SK-N-SH (cell line): Measurements from ENCODE around the gene NKX1-1. TPM values are rescaled to one million over a fixed set of nuclear protein-coding genes. Genes with fewer than 3 reads are reported as not detected.

Experiments used
- CTCF ChIA-PET: fragments of 300-600, 350-600 bp; formaldehyde crosslinking; extraction: SDS; loops from one replicate; lab custom pipeline; 2021; lab: Yijun Ruan, JAX
- POLR2A ChIA-PET: fragments of 350-600 bp; sonication (Branson Sonifier 250); formaldehyde crosslinking; extraction: SDS; loops from one replicate; lab custom pipeline; 2020; ENCODE audit warnings: antibody characterized with exemption, inconsistent platforms; lab: Yijun Ruan, JAX
- DNase-seq: peaks from one replicate; pipeline ENCODE4 v3.0.0; 2012
- H2AFZ ChIP-seq: fragments of 200-600 bp; sonication (generic); 2 replicates; pipeline ENCODE4 v1.8.1; 2016; ENCODE audit warnings: antibody characterized with exemption, mild to moderate bottlenecking, low read depth
- H3F3A ChIP-seq: fragments of 200-600 bp; sonication (generic); replicated peaks from 2 replicates; pipeline ENCODE3; 2016; ENCODE audit warnings: antibody characterized with exemption, mild to moderate bottlenecking; ENCODE audit not compliant: insufficient read depth
- H3K27ac ChIP-seq, 2 experiments: fragments of 200-500 bp in 1 of 2; fragments of 200-600 bp in 1 of 2; sonication (Bioruptor generic) in 1 of 2; sonication (generic), shearing (Covaris generic) in 1 of 2; 2 replicates each; pipeline versions ENCODE4 v1.5.1 to v1.6.1; 2014 to 2016; ENCODE audit warnings: low read depth in 2 of 2, inconsistent platforms in 1 of 2, low read length in 1 of 2, mild to moderate bottlenecking in 1 of 2, mixed read lengths in 1 of 2
- H3K27me3 ChIP-seq: fragments of 200-600 bp; sonication (generic), shearing (Covaris generic); 2 replicates; pipeline ENCODE4 v1.6.1; 2016; ENCODE audit warnings: mixed run types; ENCODE audit not compliant: insufficient read depth
- H3K36me3 ChIP-seq, 2 experiments: fragments of 200-500 bp in 1 of 2; fragments of 200-600 bp in 1 of 2; sonication (Bioruptor generic) in 1 of 2; sonication (generic) in 1 of 2; replicated peaks in 1 of 2; 2 replicates each; pipeline versions ENCODE3 to v1.5.1; 2014 to 2016; ENCODE audit warnings: low read length in 1 of 2, mild to moderate bottlenecking in 1 of 2; ENCODE audit not compliant: insufficient read depth in 2 of 2, control insufficient read depth in 1 of 2
- H3K4me1 ChIP-seq, 2 experiments: fragments of 200-500 bp in 1 of 2; fragments of 200-600 bp in 1 of 2; sonication (Bioruptor generic) in 1 of 2; sonication (generic), shearing (Covaris generic) in 1 of 2; 2 replicates each; pipeline versions ENCODE4 v1.5.1 to v1.6.1; 2014 to 2016; ENCODE audit warnings: low read depth in 1 of 2, low read length in 1 of 2, mixed run types in 1 of 2; ENCODE audit not compliant: insufficient read depth in 2 of 2, control insufficient read depth in 1 of 2
- H3K4me2 ChIP-seq: fragments of 200-600 bp; sonication (generic), shearing (Covaris generic); 2 replicates; pipeline ENCODE4 v1.6.1; 2017; ENCODE audit warnings: mixed run types
- H3K4me3 ChIP-seq, 2 experiments: fragments of 200-500 bp in 1 of 2; fragments of 200-600 bp in 1 of 2; sonication (Bioruptor generic) in 1 of 2; sonication (generic), shearing (Covaris generic) in 1 of 2; 2 replicates each; pipeline versions ENCODE4 v1.5.1 to v1.8.1; 2014 to 2016; ENCODE audit warnings: low read depth in 2 of 2, inconsistent platforms in 1 of 2, low read length in 1 of 2, mild to moderate bottlenecking in 1 of 2, mixed read lengths in 1 of 2, moderate library complexity in 1 of 2
- H3K79me2 ChIP-seq: fragments of 200-600 bp; sonication (generic); 2 replicates; pipeline ENCODE4 v1.8.1; 2017; ENCODE audit warnings: mild to moderate bottlenecking; ENCODE audit not compliant: insufficient read depth
- H3K9ac ChIP-seq: fragments of 200-600 bp; sonication (generic); 2 replicates; pipeline ENCODE4 v1.6.1; 2017; ENCODE audit warnings: mixed run types
- H3K9me2 ChIP-seq: fragments of 200-600 bp; sonication (generic); 2 replicates; pipeline ENCODE4 v1.6.1; 2017; ENCODE audit warnings: mixed run types
- H3K9me3 ChIP-seq: fragments of 200-600 bp; sonication (generic); 2 replicates; pipeline ENCODE4 v1.6.1; 2017; ENCODE audit warnings: mixed run types, mild to moderate bottlenecking, moderate library complexity
- H4K20me1 ChIP-seq: fragments of 200-600 bp; sonication (generic); 2 replicates; pipeline ENCODE4 v1.6.1; 2017; ENCODE audit warnings: mild to moderate bottlenecking, mixed run types; ENCODE audit not compliant: insufficient read depth
- CHD2 ChIP-seq: fragments of 150-350 bp; IDR thresholded peaks from 2 replicates; pipeline ENCODE4 v1.6.1; 2018; ENCODE audit warnings: low read length; ENCODE audit not compliant: partially characterized antibody
- ELF1 ChIP-seq: IDR thresholded peaks from 2 replicates; pipeline ENCODE4 v1.4.0; 2012
- FOSL2 ChIP-seq: IDR thresholded peaks from 2 replicates; pipeline ENCODE4 v1.4.0; 2012; ENCODE audit warnings: low read depth, mild to moderate bottlenecking, moderate library complexity, borderline replicate concordance
- GATA2 ChIP-seq: sonication (generic); formaldehyde crosslinking; IDR thresholded peaks from 2 replicates; pipeline ENCODE4 v1.5.0; 2020; ENCODE audit warnings: mild to moderate bottlenecking, missing genetic modification reagents
- JUND ChIP-seq: IDR thresholded peaks from 2 replicates; pipeline ENCODE4 v1.4.0; 2012
- MXI1 ChIP-seq: IDR thresholded peaks from 2 replicates; pipeline ENCODE4 v1.6.1; 2012; ENCODE audit warnings: mild to moderate bottlenecking, low read depth, low read length, improper control_type of control experiment
- NFIC ChIP-seq: IDR thresholded peaks from 2 replicates; pipeline ENCODE4 v1.4.0; 2012; ENCODE audit warnings: borderline replicate concordance
- RXRA ChIP-seq: IDR thresholded peaks from 2 replicates; pipeline ENCODE4 v1.4.0; 2012; ENCODE audit warnings: low read depth, mild to moderate bottlenecking, borderline replicate concordance
- SMC3 ChIP-seq: IDR thresholded peaks from 2 replicates; pipeline ENCODE4 v1.6.1; 2012; ENCODE audit warnings: low read depth, low read length, improper control_type of control experiment
- TEAD4 ChIP-seq: IDR thresholded peaks from 2 replicates; pipeline ENCODE4 v1.4.0; 2012; ENCODE audit warnings: mild to moderate bottlenecking, borderline replicate concordance; ENCODE audit not compliant: insufficient read depth
- WGBS: methylation state at CpG from one replicate; pipeline ENCODE4 v1.1.6; 2017; ENCODE audit warnings: low lambda C conversion rate; 5-methylcytosine and 5-hydroxymethylcytosine counted together
- polyA plus RNA-seq, 3 experiments: library from polyadenylated mRNA; depleted of rRNA; stranded (reverse); fragments of >200 nt; gene quantifications; 2 replicates each; pipeline ENCODE4 v1.2.3, GENCODE V29; 2012

The NKX1-1 gene
- polyA plus RNA-seq, 1 of the 3 experiments (the other 2 are of a cell fraction): not detected

DNA sequence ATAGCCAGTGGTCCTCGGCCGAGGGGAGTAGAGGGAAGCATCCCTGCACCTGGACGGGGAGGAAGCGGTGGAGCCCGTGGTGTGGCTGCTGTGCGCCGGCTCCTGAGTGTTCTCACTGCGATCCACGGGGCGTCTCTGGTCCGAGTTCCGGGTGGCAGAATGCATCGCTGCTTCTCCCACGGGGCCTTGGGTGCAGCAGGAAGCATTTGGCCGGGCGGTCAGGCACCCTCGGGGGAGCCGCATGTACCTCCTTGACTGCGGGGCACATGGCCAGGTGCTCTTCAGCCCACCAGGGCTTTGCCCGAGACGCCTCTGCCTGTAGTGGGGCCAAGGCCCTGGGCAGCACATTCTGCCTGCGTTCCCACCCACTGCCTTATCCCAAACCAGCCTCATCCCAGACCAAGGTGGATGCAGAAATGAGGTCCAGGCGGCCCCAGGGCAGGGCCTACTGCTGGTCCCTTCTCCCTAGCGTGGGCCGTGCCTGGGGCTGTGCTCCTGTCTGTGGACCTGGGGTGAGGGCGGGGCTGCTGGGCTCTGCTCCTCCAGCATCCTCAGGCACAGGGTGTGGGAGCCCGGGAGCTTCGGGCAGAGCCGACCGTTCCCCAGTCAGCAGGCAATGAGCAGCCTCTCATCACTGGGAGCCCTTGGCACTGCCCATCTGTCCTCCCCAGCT is 27.5 kb downstream of the NKX1-1 start:
- 84% methylated on average over 22 of the region's 30 CpGs for WGBS
- CTCF ChIA-PET: no interaction called here
- H4K20me1 ChIP-seq: no peaks in the 10 kb centered on the region

DNA sequence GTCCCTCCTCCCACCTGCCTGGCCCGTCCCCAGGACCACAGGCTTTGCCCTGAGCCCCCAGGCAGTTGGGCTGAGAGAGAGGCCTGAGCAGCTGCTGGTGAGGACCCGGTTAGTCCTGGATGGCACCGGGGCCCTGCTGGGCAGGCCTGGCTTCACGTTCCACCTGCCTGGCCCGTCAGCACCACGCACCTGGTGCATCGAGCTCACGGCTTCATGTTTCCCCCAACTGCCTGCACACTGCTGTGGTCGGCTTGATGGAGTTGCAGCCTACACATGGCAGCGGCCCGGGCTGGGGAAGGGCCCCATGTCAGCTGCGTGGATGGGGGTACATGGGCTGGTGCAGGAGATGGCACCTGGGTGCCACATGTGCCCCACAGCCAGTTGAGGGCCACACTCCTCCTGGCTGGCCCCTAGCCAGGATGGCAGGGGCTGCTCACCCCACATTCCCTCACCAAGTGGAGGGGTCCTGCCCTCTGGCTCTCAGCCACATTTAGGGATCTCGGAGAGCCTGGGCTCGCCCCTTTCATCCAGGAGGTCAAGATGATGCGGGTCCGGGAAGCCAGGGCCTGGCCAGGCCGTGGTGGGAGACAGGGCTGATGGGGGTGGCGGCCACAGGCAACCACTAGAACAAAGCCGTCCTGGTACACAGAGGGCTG is 28.5 kb downstream of the NKX1-1 start:
- WGBS: 98% methylated on average over 7 of the region's 19 CpGs
- Histone ChIP-seq H3K4me2 (no peak overlapping the region), H3K27me3 (no peaks in the 10 kb centered on the region), H3K36me3 (peaks cover 3 to 46% of the 10 kb centered on the region in 2 experiments), H3K4me3 (no peak overlapping the region), H2AFZ (no peak overlapping the region), H3K9me3 (no peaks in the 10 kb centered on the region), H3K9me2 (no peaks in the 10 kb centered on the region), H3K4me1 (no peaks in the 10 kb centered on the region), H3F3A (no peaks in the 10 kb centered on the region), H3K79me2 (no peaks in the 10 kb centered on the region), H3K9ac (no peak overlapping the region), H3K27ac (no peak overlapping the region), H4K20me1 (no peaks in the 10 kb centered on the region)
- TF ChIP-seq RXRA (no peak), GATA2 (CRISPR knock-in tag) (no peak), MXI1 (no peak)
- no peak for DNase-seq
- ChIA-PET CTCF (interaction anchor here (0.6 to 2.4 kb wide), 3 partner anchors 22 to 1082 kb away, joined by 3 to 5 read pairs (median 4); no protein-coding TSS in a partner anchor), POLR2A (no interaction called here)

More for the DNA sequence above, 27.5 kb downstream of the NKX1-1 start:
- Histone ChIP-seq H3K4me1 (no peaks in the 10 kb centered on the region), H3K79me2 (no peaks in the 10 kb centered on the region), H3K27ac (no peak overlapping the region), H3K27me3 (no peaks in the 10 kb centered on the region), H3K9me2 (no peaks in the 10 kb centered on the region), H3K4me3 (no peak overlapping the region), H3K4me2 (no peak overlapping the region), H3F3A (no peaks in the 10 kb centered on the region), H3K36me3 (peaks cover 0 to 40% of the 10 kb centered on the region in 2 experiments), H3K9ac (no peak overlapping the region), H3K9me3 (no peaks in the 10 kb centered on the region), H2AFZ (no peak overlapping the region)
- no peak for DNase-seq
- TF ChIP-seq SMC3: no peak
- POLR2A ChIA-PET: no interaction called here

DNA sequence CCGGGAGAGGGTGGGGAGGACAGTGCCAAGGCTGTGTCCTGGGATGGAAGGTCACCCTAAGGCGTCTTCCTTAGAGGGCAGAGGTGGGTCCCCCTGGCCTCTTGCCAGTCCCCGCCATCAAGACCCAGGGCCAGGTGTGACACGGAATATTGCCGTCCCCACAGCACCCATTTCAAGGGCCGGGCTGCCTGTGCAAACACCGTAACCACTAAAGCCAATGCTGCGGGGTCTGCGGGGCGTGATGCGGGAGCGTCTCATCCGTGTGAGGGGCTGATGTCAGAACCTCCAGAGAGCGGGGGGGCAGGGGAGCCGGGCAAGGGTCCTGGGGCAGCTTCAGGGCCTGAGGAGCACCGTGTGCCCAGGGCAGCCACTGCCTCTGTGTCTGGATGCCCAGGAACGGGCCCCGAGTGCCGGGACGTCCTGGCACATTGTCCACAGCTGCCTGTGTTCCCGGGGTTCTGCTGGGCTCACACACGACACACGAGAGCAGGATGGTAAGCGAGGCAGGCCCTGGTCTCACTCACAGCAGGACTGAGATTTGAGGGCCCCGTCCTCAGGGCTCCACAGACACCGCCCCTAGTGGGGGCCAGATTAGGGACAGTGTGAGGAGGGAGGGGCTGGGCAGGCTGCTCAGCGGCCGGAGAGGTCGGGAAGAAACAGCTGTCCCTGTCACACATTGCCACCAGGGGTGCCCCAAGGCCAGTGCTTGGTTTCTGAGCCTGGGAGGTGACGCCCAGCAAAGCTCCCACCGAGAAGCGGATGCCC is 29.2 kb downstream of the NKX1-1 start:
- WGBS: 80% methylated on average over 9 of the region's 32 CpGs
- H3K4me2 ChIP-seq: no peak overlapping the region
- CTCF ChIA-PET: interaction anchor here (0.6 to 2.4 kb wide), 3 partner anchors 21 to 1083 kb away, joined by 3 to 5 read pairs (median 4); no protein-coding TSS in a partner anchor

More for the DNA sequence above, 29.2 kb downstream of the NKX1-1 start:
- TF ChIP-seq JUND (no peak), CHD2 (no peak), ELF1 (no peak), FOSL2 (no peak), NFIC (no peak), TEAD4 (no peak), SMC3 (no peak)
- no peaks in the 10 kb centered on the region for H4K20me1 ChIP-seq
- no peaks in the 10 kb centered on the region for H3K27me3 ChIP-seq
- no peak overlapping the region for H3K4me3 ChIP-seq
- no peak overlapping the region for H2AFZ ChIP-seq
- H3K27ac ChIP-seq: no peak overlapping the region
- no peaks in the 10 kb centered on the region for H3K4me1 ChIP-seq
- H3K9me3 ChIP-seq: no peaks in the 10 kb centered on the region
- H3F3A ChIP-seq: no peaks in the 10 kb centered on the region
- H3K79me2 ChIP-seq: no peaks in the 10 kb centered on the region
- no peak for DNase-seq
- H3K9ac ChIP-seq: no peak overlapping the region
- POLR2A ChIA-PET: no interaction called here
- H3K9me2 ChIP-seq: no peaks in the 10 kb centered on the region
- peaks cover 5 to 42% of the 10 kb centered on the region in 2 experiments for H3K36me3 ChIP-seq
